Spinal cord (tissue), 10 donors: ENCODE measurements around the gene ZBTB42. TPM values are rescaled to one million over a fixed set of nuclear protein-coding genes. Genes with fewer than 3 reads are reported as not detected.

Experiments used
- DNase-seq, 6 donors: peaks; one replicate each; pipeline versions ENCODE4 v3.0.0 to v3.0.0-alpha.2; 2013 to 2015; ENCODE audit warnings: low spot score in 6 of 6, low read depth in 4 of 6
- H3K27ac ChIP-seq: one replicate; pipeline ENCODE4 v1.5.1; 2013; ENCODE audit warnings: low read depth, low read length, control low read depth
- H3K27me3 ChIP-seq: one replicate; pipeline ENCODE4 v1.6.1; 2013; ENCODE audit warnings: low read length; ENCODE audit not compliant: control insufficient read depth, insufficient read depth
- H3K36me3 ChIP-seq: one replicate; pipeline ENCODE4 v1.6.1; 2013; ENCODE audit warnings: low read length; ENCODE audit not compliant: control insufficient read depth, insufficient read depth
- H3K4me1 ChIP-seq: one replicate; pipeline ENCODE4 v1.6.1; 2013; ENCODE audit warnings: low read length; ENCODE audit not compliant: control insufficient read depth, insufficient read depth
- H3K4me3 ChIP-seq: one replicate; pipeline ENCODE4 v1.5.1; 2013; ENCODE audit warnings: low read depth, low read length, control low read depth
- H3K9me3 ChIP-seq: one replicate; pipeline ENCODE4 v1.6.1; 2013; ENCODE audit warnings: low read length; ENCODE audit not compliant: control insufficient read depth, insufficient read depth
- WGBS: methylation state at CpG from one replicate; pipeline ENCODE4 v1.1.5; 2013; ENCODE audit warnings: missing lambda C conversion rate; ENCODE audit not compliant: insufficient coverage; 5-methylcytosine and 5-hydroxymethylcytosine counted together
- polyA plus RNA-seq, 2 donors: library from polyadenylated mRNA; unstranded; fragments of 120-200 nt; gene quantifications; one replicate each; pipeline ENCODE4 v1.2.1, GENCODE V29; 2013; ENCODE audit not compliant: insufficient read length in 2 of 2
- total RNA-seq, 2 donors: library from RNA; depleted of rRNA in 1 of 2; stranded (reverse); fragments of 120-200 nt in 1 of 2; fragments of >200 nt in 1 of 2; gene quantifications; one replicate each; pipeline versions ENCODE4 v1.2.3 to v1.2.4, GENCODE V29; 2013 to 2014
- donor health status: healthy.

The ZBTB42 gene
- total and polyA plus RNA-seq, 4 donors, result 0.99 to 2.3 (median 1.9) TPM

DNA sequence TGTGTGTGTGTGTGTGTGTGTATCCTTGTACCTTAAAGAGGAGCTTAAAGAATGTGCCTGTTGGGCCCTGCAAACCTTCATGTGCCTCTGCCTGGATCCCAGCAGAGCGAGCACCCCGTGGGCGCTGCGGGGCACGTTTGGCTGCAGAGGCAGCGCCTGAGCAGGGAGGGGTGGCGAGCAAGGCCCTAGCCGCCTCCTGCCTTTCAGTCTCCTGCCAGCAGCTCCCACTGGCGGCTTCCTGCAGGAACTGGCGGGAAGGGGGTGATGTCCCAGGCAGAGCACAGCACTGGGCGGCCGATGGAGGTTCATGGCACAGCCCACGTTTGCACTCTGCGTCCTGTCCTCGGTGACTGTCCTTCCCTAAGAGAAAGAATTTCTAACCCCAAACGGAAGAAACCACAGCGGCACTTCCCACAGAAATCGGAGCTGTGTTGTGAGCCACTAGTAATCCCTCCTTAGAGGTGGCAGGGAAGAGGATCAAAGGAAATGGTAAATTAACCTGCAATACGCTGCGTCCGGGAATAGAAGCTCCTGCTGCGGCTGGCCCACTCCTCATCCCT, 19.8 kb downstream of the ZBTB42 start:
- Histone ChIP-seq H3K27ac (no peak overlapping the region), H3K4me3 (no peak overlapping the region), H3K36me3 (peaks cover 12% of the 10 kb centered on the region), H3K9me3 (no peaks in the 10 kb centered on the region), H3K27me3 (no peaks in the 10 kb centered on the region), H3K4me1 (peaks cover 28% of the 10 kb centered on the region)
- WGBS, result 7% methylated on average over 16 of the region's 22 CpGs
- DNase-seq, result peak in 2 of 6 donors; percentile 72 to 83

- Histone ChIP-seq H3K36me3 (peaks cover 12% of the 10 kb centered on the region), H3K4me1 (peaks cover 32% of the 10 kb centered on the region), H3K4me3 (no peak overlapping the region), H3K27me3 (no peaks in the 10 kb centered on the region), H3K27ac (no peak overlapping the region), H3K9me3 (no peaks in the 10 kb centered on the region)
- whole genome bisulfite sequencing, result 87% methylated on average over 23 of the region's 23 CpGs
- no peak for DNase-seq
These were observed 20.5 kb downstream of the ZBTB42 start for GRCh38 chr14:104821229-104821945.

- no peak for DNase-seq
- Histone ChIP-seq H3K4me1 (peaks cover 31% of the 10 kb centered on the region), H3K36me3 (peaks cover 12% of the 10 kb centered on the region), H3K4me3 (no peak overlapping the region), H3K9me3 (no peaks in the 10 kb centered on the region), H3K27ac (no peak overlapping the region), H3K27me3 (no peaks in the 10 kb centered on the region)
- 92% methylated on average over 27 of the region's 27 CpGs for WGBS
These were observed 21.2 kb downstream of the ZBTB42 start for GRCh38 chr14:104821971-104822608.

GRCh38 chr14:104822821-104823615, 22.1 kb downstream of the ZBTB42 start:
- Histone ChIP-seq H3K36me3 (peaks cover 12% of the 10 kb centered on the region), H3K9me3 (no peaks in the 10 kb centered on the region), H3K27ac (no peak overlapping the region), H3K4me1 (peaks cover 33% of the 10 kb centered on the region), H3K4me3 (no peak overlapping the region), H3K27me3 (no peaks in the 10 kb centered on the region)
- DNase-seq, result no peak
- 81% methylated on average over 20 of the region's 22 CpGs for WGBS

DNA sequence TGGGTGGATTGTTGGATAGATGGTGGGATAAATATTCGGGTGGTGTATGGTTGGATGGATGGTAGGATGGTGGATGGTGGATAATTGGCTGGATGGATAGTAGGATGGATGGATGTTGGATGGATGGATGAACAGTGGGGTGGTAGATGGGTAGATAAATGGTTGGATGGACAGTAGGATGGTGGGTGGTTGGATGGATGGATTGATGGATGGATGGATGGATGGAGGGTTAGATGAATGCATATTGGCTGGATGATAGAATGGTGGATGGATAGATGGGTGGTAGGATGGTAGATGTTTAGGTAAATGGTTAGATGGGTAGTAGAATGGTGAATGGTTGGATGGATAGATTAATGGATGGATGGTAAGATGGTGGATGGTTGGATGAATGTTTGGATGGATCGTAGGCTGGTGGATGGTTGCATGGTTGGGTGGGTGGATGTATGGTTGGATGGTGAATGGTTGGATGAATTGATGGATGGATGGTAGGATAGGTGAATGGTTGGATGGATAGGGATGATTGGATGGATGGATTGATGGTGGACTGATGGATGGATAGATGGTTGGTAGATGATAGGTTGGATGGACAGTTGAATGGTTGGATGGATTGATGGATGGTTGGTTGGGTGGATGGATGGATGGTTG, 23.6 kb downstream of the ZBTB42 start:
- H3K36me3 ChIP-seq, result peaks cover 7% of the 10 kb centered on the region
- 96% methylated on average over 2 of the region's 2 CpGs for WGBS
- no peaks in the 10 kb centered on the region for H3K27me3 ChIP-seq
- H3K4me1 ChIP-seq, result peaks cover 33% of the 10 kb centered on the region
- H3K4me3 ChIP-seq, result no peak overlapping the region
- no peak for DNase-seq
- no peak overlapping the region for H3K27ac ChIP-seq
- no peaks in the 10 kb centered on the region for H3K9me3 ChIP-seq

- H3K4me1 ChIP-seq, result peaks cover 24% of the 10 kb centered on the region
- WGBS, result under 1% methylated on average over 53 of the region's 54 CpGs
- no peaks in the 10 kb centered on the region for H3K27me3 ChIP-seq
- H3K9me3 ChIP-seq, result no peaks in the 10 kb centered on the region
- peak overlapping the region; percentile 51 for H3K4me3 ChIP-seq
- H3K36me3 ChIP-seq, result peaks cover 5% of the 10 kb centered on the region
- DNase-seq, result peak in 3 of 6 donors; percentile 61 to 92 (median 91)
- H3K27ac ChIP-seq, result no peak overlapping the region
These were observed 25.4 kb downstream of the ZBTB42 start for GRCh38 chr14:104826189-104826860.

DNA sequence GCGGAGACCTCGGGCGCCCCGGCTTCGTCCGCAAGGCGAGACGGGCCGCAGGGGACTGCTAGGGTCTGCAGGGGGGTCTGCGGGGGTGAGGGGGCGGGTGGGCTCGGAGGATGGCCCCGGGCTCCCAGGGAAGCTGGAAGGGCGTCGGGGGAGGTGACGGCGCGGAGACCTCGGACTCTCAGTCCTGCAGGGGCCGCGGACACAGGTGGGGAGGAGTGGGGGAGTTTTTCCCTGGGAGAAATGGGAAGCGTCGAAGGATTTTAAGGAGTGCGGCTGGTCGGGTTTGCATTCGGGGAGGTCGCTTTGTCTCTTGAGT, 25.9 kb downstream of the ZBTB42 start:
- Histone ChIP-seq H3K27me3 (no peaks in the 10 kb centered on the region), H3K27ac (no peak overlapping the region), H3K4me3 (peak overlapping the region; percentile 45), H3K4me1 (peaks cover 23% of the 10 kb centered on the region), H3K9me3 (no peaks in the 10 kb centered on the region), H3K36me3 (peaks cover 4% of the 10 kb centered on the region)
- WGBS, result under 1% methylated on average over 18 of the region's 27 CpGs
- peak in 1 of 6 donors; percentile 57 for DNase-seq

DNA sequence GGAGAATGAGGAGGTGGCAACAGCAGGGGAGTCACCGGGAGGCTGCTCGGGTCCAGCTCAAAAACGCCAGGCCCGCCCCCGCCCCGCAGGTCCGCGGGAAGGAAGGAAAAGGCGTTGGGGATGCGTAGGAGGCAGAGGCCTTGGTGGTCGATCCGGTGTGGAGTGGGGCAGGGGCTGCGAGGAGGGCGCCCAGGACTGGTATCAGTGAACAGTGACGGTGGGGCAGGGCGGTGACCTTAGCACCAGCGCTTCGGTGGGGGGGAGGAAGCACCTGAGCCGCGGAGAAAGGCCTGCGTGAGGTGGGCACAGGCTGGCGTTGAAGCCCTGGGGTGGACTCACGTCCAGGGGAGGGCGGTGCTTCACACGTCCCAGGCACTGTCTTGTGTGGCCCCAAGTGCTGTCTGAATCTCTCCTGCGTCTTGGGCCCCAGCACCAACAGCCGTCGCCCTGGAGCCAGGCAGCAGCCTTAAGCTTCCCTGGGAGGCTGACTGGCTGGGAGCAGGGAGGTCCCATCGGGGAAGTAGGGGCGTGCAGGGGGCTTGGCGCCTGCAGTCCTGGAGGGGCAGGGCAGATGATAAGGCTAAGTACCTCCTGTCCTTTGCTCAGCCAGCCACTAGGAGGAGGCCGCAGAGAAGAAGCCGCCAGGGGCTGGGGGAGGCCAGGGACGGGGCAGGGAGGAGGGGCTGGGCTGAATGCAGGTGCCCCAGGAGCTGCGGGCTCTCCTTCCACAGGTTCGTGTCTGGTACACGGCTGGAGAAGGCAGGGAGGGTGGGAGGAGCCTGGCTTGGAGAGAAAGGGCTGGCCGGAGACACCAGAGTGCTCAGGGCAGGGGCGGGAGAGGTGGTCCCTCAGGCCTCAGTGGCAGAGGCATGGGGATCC, 26.5 kb downstream of the ZBTB42 start:
- peaks cover 23% of the 10 kb centered on the region for H3K4me1 ChIP-seq
- 5% methylated on average over 39 of the region's 39 CpGs for WGBS
- no peaks in the 10 kb centered on the region for H3K36me3 ChIP-seq
- peak overlapping the region; percentile 45 for H3K4me3 ChIP-seq
- no peak overlapping the region for H3K27ac ChIP-seq
- no peaks in the 10 kb centered on the region for H3K27me3 ChIP-seq
- H3K9me3 ChIP-seq, result no peaks in the 10 kb centered on the region
- DNase-seq, result peak in 2 of 6 donors; percentile 29 to 41
